GM19035 (cell line): ENCODE results near the gene OR10A6.

Experiments used
- ATAC-seq: cut with Tn5 transposase; IDR thresholded peaks from one replicate; pipeline ENCODE4 v1.9.1; 2021; ENCODE audit not compliant: unreplicated experiment

OR10A6 gene, protein sequence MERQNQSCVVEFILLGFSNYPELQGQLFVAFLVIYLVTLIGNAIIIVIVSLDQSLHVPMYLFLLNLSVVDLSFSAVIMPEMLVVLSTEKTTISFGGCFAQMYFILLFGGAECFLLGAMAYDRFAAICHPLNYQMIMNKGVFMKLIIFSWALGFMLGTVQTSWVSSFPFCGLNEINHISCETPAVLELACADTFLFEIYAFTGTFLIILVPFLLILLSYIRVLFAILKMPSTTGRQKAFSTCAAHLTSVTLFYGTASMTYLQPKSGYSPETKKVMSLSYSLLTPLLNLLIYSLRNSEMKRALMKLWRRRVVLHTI

GRCh38 chr11:7931168-7931567 is at the start of gene OR10A6:
OR10A6 (minus strand) TSS chr11:7931268; CDS start chr11:7928662, 2,606 bp downstream.
- no peak for ATAC-seq

DNA sequence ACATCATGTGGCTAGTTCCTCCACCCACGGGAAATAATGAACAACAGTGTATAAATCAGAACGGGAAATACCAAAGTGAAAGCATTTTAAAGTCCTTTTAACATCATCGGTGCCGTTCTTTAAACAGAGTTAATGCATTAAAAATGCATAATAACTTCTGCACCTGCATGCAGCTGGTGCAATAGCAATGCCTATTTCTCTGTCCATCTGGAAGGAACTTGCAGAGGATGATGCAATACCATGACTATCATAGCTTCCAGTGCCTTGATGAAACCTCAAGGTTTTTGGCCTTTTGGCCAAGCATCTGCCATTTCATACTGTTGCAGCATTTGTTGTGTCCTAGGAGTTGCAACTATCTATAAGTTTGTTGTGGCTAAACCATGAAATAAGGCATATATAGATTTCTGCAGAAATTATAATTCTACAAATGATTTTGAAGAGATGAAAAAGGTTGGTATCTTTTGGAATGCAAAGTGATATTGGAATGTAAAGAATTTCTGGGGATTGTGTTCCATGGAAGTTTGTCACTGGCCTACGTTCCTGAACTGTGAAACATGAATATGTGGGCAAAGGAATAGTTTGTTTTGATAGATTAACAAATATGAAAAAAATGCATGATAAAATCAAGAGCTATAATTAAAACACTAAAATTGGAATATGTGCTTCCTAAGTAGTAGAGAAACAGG is 46.3 kb upstream of the OR10A6 start:
- no peak for ATAC-seq

GRCh38 chr11:7974668-7975067 is 43.6 kb upstream of the OR10A6 start:
- no peak for ATAC-seq

DNA sequence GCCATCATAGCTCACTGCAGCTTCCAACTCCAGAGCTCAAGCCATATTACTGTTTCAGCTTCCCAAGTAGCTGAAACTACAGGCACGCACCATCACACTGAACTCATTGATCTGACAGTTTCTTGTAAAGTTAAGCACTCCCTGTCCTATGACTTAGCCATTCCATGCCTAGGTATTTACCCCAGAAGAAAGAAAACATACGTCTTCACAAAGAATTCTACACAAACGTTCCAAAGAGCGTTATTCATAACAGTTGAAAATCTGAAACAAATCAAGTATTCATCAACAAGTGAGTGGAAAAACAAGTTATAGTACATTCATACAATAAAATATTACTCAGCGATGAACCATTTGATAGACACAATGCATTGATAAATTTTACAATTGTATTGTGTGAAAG is 41.9 kb upstream of the OR10A6 start:
- no peak for ATAC-seq

GRCh38 chr11:7971846-7972245 is 40.8 kb upstream of the OR10A6 start:
- no peak for ATAC-seq

GRCh38 chr11:7969756-7970646 is 38.9 kb upstream of the OR10A6 start:
- ATAC-seq = no peak

GRCh38 chr11:7968686-7969085 is 37.6 kb upstream of the OR10A6 start:
- no peak for ATAC-seq

GRCh38 chr11:7967826-7968225 is 36.8 kb upstream of the OR10A6 start:
- ATAC-seq = no peak

DNA sequence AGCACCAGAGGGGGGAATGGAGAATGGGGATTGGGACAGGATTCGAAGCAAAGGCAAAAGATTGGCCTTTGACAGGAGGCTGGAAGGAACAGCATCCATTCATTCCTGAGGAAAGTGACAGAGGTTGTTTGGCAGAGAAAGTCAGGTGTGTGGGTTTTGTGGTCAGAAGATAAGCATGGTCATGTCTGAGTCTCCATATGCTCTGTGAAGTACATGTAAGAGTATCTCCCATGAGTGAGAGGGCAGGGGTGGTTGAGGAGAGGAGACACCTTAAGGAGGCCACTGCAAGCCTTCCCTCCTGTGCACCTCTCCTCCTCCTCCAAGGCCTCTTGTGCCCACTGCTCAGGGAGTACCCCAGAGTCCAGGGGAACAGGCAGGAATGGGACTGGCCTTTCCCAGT is 36.0 kb upstream of the OR10A6 start:
- no peak for ATAC-seq

DNA sequence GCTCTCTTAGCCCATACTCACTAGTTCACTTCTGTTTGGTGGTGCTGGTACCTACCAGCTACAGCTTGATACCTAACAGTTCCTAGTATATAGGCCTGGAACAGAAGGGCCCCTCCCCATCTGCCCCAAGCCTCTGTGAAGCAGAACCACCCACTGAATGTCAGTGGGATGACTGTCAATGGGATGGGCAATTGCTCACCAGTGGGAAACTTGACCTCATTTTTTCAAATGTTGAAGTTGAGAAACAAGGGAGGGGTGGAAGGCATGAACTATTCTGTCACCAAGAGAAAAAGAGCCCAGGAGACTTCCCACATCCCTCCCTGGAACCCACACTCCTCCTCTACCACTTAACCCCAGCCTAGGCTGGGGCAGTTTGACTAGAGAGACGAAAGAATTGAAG is 34.3 kb upstream of the OR10A6 start, which contains the start of gene NLRP10:
NLRP10 (minus strand) TSS at position 62 of the 400 bp plus-strand sequence. CDS start 1,952 bp downstream, outside the sequence.
- no peak for ATAC-seq

DNA sequence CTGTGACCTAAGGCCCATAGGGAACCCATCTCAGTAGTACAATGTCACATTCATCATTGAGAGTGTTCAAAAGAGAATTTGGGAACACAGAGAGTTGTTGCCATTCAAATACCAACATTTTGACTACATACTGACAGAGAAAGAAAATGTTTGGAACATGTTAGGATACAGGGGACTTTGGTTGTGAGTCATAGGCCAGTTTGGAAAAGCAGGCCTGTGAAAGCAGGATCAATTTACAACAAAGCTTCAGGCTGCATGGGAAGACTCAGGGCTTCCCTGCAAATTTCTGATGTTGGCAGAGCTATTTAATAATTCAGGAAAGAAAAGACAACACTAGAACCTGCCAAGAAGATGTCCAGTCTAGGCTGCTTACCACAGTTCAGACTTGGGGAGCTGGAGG is 33.8 kb upstream of the OR10A6 start:
- ATAC-seq = no peak

DNA sequence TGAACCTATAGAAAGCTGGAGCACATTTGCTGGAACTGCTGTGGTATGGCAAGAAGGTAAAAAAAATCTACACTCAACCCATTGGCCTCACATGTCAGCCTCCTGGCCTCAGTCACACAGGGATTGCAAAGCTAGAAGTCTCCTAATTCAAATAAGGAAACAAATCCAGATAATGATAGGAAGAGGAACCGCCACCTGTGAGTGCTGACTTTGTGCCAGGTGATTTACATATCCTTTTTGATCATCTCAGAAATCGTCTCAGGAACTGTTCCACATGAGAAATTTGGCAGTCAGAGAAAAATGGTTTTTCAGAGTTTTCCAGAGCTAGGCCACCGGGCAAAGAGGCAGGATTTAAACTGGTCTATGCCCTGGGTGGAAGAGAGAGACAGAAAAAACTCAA is 33.2 kb upstream of the OR10A6 start:
- ATAC-seq = no peak

DNA sequence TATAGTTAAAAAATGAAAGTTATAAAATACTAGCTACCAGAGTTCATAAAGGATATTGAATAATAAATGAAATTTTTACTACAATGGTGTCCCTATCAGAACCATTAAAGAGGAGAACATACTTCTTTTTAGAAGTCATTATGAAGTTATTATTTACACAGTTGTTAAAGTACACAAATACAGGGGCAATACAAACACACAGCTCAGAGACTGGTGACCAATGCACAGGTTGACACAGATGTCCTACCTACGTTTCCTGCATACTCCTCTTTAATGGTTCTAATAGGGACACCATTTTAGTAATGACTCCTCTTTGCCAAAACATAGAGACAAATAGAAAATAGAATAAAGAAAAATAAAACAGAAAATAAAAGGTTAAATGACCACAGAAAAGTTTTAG is 24.1 kb upstream of the OR10A6 start:
- no peak for ATAC-seq

DNA sequence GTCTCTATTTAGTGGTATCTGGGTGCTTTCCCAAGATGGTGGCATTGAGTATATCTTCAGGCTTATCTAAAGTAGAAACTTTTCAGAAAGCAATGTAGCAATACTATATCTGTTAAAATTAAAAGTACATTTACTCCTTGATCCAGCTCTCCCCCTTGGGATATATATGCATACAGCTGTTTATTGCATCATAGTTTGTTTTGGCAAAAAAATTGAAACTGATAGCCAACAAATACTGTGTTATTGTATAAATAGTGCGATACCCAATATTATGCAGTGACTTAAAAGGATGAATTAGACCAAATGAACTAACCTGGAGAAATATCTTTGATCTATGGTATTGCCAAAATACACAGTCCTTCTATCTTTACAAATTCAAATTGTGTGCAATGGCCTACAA is 18.9 kb upstream of the OR10A6 start:
- ATAC-seq = no peak

GRCh38 chr11:7944123-7944522 is 13.1 kb upstream of the OR10A6 start:
- no peak for ATAC-seq

- no peak for ATAC-seq
Measured at GRCh38 chr11:7941608-7942007, 10.5 kb upstream of the OR10A6 start, which contains the start of gene OR10A3. OR10A3 (minus strand) TSS chr11:7941708; CDS start chr11:7939520, 2,188 bp downstream.

DNA sequence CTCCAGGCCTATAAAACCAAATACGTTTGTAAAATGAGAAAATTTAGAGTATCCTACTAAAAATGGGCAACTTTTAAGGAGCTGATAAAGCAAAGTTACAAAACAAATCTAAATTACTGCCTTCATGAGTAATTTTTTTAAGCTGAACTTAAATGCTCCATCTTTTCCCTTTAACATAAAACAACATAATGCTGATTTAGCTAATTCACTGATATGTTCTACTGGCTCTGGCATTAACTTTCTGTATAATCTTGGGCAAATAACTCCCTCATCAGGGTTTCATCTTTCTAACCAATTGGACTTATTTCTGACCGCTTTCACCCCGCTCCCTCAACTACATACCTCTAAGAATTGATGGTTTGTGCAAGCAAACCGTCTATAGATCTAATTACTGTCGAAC is 10.1 kb upstream of the OR10A6 start:
- no peak for ATAC-seq

DNA sequence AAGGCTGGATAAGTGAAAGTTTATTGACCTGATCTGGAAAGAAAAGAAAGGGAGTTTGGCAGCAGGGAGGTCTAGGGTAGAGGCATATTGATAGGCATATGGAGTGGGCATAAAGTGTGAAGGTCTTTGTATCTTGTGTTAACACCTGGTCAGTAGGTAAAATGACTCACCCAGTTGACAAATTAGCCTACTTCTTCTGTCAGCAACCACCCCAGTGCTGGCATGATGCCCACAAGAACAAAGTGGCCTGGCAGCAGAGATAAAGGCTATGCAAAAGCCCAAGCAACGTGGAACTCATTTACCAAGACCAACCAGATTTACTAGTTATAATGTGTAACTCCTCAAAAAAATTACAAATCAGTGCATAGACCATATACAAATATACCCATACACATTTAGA is 5.5 kb upstream of the OR10A6 start:
- no peak for ATAC-seq

DNA sequence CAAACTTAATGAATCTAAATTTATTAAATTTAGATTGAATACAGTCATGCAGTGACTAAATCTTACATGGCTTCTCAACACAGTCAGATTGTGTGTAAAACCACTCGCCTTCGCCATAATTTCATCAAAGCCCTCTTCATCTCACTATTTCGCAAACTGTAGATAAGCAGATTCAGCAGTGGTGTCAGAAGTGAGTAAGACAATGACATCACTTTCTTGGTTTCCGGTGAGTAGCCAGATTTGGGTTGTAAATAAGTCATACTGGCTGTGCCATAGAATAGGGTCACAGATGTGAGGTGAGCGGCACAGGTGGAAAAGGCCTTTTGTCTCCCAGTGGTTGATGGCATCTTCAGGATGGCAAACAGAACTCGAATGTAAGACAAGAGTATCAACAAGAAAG is 3.4 kb downstream of the OR10A6 start:
- no peak for ATAC-seq

DNA sequence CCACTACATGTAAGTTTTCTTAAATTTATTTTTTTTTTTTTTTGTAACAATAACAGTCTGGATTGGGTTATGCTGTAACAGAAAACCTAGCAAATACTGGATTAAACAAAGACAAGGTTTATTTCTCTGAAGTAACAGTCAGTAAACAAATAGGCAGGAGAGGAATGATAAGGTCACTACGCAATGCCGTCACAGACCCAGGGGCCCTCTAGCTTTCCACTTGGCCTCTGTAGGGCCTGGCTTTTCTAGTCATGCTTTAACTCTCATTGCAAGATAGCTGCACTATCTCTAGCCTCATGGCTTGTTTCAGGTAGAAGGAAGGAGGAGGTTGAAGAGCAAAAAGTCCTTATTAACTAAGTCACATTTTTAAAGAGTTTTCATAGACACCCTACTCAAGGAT is 6.5 kb downstream of the OR10A6 start:
- no peak for ATAC-seq

DNA sequence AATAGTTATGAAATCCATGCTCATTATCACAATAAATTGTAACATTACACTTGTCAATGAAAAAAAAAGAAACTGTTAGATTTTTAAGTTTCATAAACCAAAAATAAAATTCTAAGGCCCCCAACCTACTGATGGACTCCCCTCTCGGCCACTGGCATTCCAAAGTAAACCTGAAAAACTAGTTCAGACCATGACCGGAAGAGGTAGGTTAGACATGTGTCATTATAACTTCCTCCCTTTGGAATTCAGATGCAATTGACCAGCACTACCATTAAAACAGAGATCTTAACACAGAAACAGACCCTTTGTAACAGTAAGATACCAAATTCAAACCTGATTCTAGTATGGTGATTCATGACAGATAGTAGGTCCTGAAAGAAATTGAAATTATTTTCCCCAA is 12.9 kb downstream of the OR10A6 start:
- ATAC-seq = no peak
